Measurements from ENCODE around the gene CACNG1. TPM values are rescaled to one million over a fixed set of nuclear protein-coding genes. Genes with fewer than 3 reads are reported as not detected.

The CACNG1 gene
- polyA plus RNA-seq, 3 donors = not detected

DNA sequence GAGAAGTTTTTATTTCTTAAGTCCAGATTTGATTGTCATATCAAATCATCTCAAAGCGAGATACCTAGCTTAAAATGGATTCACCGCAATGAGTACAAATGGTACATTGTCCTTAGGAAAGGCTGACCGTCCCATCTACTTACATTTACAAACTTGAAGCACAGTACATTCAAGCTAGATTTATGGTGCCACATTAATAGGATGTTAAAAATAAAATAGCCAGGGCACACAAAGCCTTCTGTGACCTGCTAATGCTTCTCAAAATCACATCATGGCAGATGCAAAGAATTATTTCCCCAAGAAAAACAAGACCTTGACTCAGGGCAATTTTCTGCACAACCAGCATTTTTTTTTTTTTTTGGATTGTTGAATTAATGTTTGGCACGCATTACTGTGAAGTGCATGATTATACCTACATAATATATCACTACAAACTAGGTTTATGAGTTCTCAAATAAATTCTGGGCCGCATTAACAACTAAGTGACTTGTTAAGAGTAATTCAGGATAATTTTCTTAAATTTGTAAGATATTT lies 25.3 kb downstream of the CACNG1 start:
- TF ChIP-seq, protein P1, sequence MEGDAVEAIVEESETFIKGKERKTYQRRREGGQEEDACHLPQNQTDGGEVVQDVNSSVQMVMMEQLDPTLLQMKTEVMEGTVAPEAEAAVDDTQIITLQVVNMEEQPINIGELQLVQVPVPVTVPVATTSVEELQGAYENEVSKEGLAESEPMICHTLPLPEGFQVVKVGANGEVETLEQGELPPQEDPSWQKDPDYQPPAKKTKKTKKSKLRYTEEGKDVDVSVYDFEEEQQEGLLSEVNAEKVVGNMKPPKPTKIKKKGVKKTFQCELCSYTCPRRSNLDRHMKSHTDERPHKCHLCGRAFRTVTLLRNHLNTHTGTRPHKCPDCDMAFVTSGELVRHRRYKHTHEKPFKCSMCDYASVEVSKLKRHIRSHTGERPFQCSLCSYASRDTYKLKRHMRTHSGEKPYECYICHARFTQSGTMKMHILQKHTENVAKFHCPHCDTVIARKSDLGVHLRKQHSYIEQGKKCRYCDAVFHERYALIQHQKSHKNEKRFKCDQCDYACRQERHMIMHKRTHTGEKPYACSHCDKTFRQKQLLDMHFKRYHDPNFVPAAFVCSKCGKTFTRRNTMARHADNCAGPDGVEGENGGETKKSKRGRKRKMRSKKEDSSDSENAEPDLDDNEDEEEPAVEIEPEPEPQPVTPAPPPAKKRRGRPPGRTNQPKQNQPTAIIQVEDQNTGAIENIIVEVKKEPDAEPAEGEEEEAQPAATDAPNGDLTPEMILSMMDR (IDR thresholded peaks at IDR 0.05) = no peak
- Mint-ChIP-seq H3K27me3 (ENCODE audit: low read depth in 3 of 3) (no peaks in the 10 kb centered on the region), H3K4me3 (no peak overlapping the region), H3K36me3 (peaks cover 24 to 35% of the 10 kb centered on the region in 2 donors), H3K9me3 (no peaks in the 10 kb centered on the region), H3K4me1 (no peaks in the 10 kb centered on the region), H3K27ac (no peak overlapping the region)
- intact Hi-C loops (cut with micrococcal nuclease) = no loop called here
- Histone ChIP-seq H3K36me3 (replicated peaks in 1 of 2; ENCODE audit: control insufficient read depth in 1 of 2, insufficient read depth in 2 of 2, low read length in 2 of 2) (peaks cover 18 to 37% of the 10 kb centered on the region in 2 donors), H3K27me3 (ENCODE audit: control insufficient read depth in 2 of 2, insufficient read depth in 2 of 2, low read length in 2 of 2) (no peaks in the 10 kb centered on the region), H3K9ac (ENCODE audit: insufficient read depth, low read length, poor library complexity, severe bottlenecking) (no peak overlapping the region), H3K4me3 (replicated peaks in 1 of 3; ENCODE audit: low read depth in 2 of 3, low read length in 3 of 3) (no peak overlapping the region), H2AFZ (ENCODE audit: insufficient read depth, low read depth, low read length, poor library complexity, severe bottlenecking) (no peak overlapping the region), H3K4me1 (ENCODE audit: control insufficient read depth in 1 of 2, insufficient read depth in 2 of 2, low read length in 2 of 2) (no peaks in the 10 kb centered on the region), H3K79me2 (ENCODE audit: insufficient read depth, low read length) (no peaks in the 10 kb centered on the region), H3K4me2 (replicated peaks; ENCODE audit: extremely low read depth, low read length, poor library complexity, severe bottlenecking) (no peak overlapping the region), H3K9me3 (replicated peaks in 1 of 2; ENCODE audit: control insufficient read depth in 1 of 2, insufficient read depth in 1 of 2, low read length in 2 of 2) (no peaks in the 10 kb centered on the region), H4K20me1 (ENCODE audit: insufficient read depth, low read length) (peaks cover 14% of the 10 kb centered on the region), H3K27ac (ENCODE audit: low read depth in 1 of 2, low read length in 2 of 2) (no peak overlapping the region)
- WGBS (ENCODE audit: insufficient coverage) = no CpG with 5 or more reads among the region's 5 CpGs
- no peak for DNase-seq

DNA sequence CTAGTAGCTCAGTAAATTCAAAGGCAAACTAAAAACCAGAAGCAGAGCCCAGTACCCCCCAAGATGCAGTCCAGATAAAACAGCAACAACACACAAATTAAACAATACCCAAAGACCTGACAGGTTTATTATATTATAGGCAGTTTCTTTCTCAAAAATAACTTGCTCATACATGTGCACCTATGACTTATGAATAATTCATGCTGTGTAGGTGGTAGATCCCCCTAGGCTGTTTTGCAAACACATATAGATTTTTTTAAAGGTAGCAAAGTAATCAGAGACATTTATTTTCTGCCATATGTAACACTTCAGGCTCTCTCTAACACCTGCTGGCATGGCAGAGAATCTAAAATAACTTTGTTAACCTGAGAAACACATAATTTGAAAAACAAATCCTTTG lies 27.2 kb downstream of the CACNG1 start:
- no peaks in the 10 kb centered on the region for H3K4me1 Mint-ChIP-seq
- Histone ChIP-seq H3K4me3 (replicated peaks in 1 of 3; ENCODE audit: low read depth in 2 of 3, low read length in 3 of 3) (no peak overlapping the region), H3K4me2 (replicated peaks; ENCODE audit: extremely low read depth, low read length, poor library complexity, severe bottlenecking) (no peak overlapping the region), H3K27me3 (ENCODE audit: control insufficient read depth in 2 of 2, insufficient read depth in 2 of 2, low read length in 2 of 2) (no peaks in the 10 kb centered on the region), H4K20me1 (ENCODE audit: insufficient read depth, low read length) (peaks cover 21% of the 10 kb centered on the region), H3K9me3 (replicated peaks in 1 of 2; ENCODE audit: control insufficient read depth in 1 of 2, insufficient read depth in 1 of 2, low read length in 2 of 2) (no peaks in the 10 kb centered on the region), H3K27ac (ENCODE audit: low read depth in 1 of 2, low read length in 2 of 2) (no peak overlapping the region), H3K4me1 (ENCODE audit: control insufficient read depth in 1 of 2, insufficient read depth in 2 of 2, low read length in 2 of 2) (no peaks in the 10 kb centered on the region), H3K9ac (ENCODE audit: insufficient read depth, low read length, poor library complexity, severe bottlenecking) (no peak overlapping the region), H3K79me2 (ENCODE audit: insufficient read depth, low read length) (no peaks in the 10 kb centered on the region), H3K36me3 (replicated peaks in 1 of 2; ENCODE audit: control insufficient read depth in 1 of 2, insufficient read depth in 2 of 2, low read length in 2 of 2) (peaks cover 35 to 56% of the 10 kb centered on the region in 2 donors), H2AFZ (ENCODE audit: insufficient read depth, low read depth, low read length, poor library complexity, severe bottlenecking) (no peak overlapping the region)
- DNase-seq = no peak
- intact Hi-C loops (cut with micrococcal nuclease) = no loop called here
- H3K27me3 Mint-ChIP-seq (ENCODE audit: low read depth in 3 of 3) = no peaks in the 10 kb centered on the region
- no peak overlapping the region for H3K4me3 Mint-ChIP-seq
- H3K36me3 Mint-ChIP-seq = peaks cover 37 to 48% of the 10 kb centered on the region in 2 donors
- H3K27ac Mint-ChIP-seq = no peak overlapping the region
- H3K9me3 Mint-ChIP-seq = no peaks in the 10 kb centered on the region
- TF ChIP-seq, protein P1 (IDR thresholded peaks at IDR 0.05) = no peak

Measured in CD14-positive monocyte (primary cell).